HTR-8/SVneo (cell line): ENCODE results near the gene B4GALT5.
"Not testable (repeated sequence)": the region's sequence is repeated elsewhere in the genome, so short reads cannot be mapped to it uniquely, and the experiment has no call there.

Source experiments
- DNase-seq: peaks from one replicate; pipeline ENCODE4 v3.0.0; 2011; ENCODE audit warnings: low spot score, mixed read lengths; ENCODE audit not compliant: insufficient read length
- FAIRE-seq: peaks from 2 replicates; lab custom pipeline; 2011; peaks lifted over from hg19 to GRCh38; lab: Jason Lieb, UNC

The B4GALT5 gene, protein sequence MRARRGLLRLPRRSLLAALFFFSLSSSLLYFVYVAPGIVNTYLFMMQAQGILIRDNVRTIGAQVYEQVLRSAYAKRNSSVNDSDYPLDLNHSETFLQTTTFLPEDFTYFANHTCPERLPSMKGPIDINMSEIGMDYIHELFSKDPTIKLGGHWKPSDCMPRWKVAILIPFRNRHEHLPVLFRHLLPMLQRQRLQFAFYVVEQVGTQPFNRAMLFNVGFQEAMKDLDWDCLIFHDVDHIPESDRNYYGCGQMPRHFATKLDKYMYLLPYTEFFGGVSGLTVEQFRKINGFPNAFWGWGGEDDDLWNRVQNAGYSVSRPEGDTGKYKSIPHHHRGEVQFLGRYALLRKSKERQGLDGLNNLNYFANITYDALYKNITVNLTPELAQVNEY

DNA sequence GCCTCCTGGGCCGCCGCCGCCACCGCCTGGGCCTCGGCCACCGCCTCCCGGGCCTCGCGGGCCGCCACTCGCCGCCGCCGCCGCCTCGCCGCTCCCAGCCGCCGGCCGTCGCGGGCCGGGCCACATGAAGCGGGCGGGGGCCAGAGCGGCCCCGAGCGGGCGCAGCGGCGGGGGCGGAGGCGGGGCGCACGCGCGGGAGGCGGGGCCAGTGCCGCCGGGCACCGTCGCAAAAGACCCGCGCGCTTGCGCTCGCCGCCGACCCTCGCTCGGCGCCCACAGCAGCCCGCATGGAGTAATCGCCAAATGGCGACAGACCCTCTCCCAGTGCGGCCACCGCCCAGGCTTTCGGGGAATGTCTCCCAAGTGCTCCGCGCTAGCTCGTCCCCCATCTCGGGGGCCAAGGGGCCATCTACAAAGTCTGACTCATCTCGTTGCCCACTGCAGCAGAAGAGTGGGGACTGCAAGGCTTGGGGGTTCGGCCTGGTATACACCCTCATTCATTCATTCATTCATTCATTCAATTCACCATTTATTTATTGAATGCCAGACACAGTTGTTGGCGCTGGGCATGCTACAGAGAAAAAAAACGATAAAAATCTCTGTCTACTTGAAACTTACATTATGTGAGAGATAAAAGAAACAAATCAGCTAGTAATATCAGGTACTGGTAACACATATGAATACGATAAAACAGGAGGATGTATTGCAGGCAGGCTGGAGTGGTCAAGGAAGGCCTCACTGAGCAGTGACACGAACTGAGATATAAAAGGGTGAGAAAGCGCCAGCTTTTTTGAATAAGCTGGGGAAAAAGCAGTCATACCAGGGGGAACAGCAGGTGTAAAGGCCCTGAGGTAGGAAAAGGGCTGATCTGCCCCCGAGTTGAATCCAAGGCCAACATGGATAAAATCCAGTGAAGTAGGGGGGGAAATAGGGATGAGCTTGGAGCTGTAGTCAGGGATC lies at the start of gene B4GALT5:
B4GALT5 (minus strand) TSS at position 126 of the 960 bp plus-strand sequence. CDS start 188 bp downstream, outside the sequence.
- FAIRE-seq (peak; percentile 96), DNase-seq (peak; percentile 98)

DNA sequence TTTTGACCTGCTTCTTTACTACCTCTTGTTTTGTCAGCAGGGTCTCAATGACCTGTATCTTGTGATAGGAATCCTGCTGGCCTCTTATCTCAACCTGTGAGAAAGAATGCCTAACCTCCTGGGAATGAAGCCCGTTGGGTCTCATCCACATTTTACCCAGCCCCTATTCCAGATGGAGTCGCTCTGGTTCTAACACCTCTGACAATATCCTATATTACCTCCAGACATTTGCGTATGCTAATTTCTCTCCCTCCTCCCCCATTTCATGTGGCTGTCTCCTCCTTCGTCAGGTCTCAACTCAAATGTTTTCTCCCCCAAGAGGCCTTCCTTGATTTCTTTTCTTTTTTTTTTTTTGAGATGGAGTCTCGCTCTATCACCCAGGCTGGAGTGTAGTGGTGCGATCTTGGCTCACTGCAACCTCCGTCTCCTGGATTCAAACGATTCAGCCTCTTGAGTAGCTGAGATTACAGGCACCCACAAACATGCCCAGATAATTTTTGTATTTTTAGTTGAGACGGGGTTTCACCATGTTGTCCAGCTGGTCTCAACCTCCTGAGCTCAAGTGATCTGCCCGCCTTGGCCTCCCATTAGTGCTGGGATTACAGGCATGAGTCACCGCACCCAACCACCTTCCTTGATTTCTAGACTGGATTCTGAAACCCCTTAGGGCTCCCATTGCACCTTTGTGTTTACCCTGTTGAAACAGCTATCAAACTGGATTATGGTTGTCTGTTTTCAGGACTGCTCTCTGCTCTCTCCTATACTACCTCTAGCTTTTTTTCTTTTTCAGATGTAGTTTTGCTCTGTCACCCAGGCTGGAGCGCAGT lies 49.5 kb upstream of the B4GALT5 start:
- FAIRE-seq: no peak
- no peak for DNase-seq

DNA sequence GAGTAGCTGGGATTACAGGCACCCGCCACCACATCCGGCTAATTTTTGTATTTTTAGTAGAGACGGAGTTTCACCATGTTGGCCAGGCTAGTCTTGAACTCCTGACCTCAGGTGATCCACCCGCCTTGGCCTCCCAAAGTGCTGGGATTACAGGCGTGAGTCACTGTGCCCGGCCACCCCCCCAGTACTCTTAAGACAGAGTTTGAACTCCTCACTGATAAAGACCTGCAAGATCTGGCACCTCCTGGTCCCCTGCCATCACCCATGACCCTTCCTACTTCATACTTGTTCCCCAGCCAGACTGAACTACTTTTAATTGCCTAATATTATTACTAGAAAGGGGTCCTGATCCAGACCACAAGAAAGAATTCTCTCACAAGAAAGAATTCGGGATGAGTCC lies 48.2 kb upstream of the B4GALT5 start:
- not testable (repeated sequence) for DNase-seq

DNA sequence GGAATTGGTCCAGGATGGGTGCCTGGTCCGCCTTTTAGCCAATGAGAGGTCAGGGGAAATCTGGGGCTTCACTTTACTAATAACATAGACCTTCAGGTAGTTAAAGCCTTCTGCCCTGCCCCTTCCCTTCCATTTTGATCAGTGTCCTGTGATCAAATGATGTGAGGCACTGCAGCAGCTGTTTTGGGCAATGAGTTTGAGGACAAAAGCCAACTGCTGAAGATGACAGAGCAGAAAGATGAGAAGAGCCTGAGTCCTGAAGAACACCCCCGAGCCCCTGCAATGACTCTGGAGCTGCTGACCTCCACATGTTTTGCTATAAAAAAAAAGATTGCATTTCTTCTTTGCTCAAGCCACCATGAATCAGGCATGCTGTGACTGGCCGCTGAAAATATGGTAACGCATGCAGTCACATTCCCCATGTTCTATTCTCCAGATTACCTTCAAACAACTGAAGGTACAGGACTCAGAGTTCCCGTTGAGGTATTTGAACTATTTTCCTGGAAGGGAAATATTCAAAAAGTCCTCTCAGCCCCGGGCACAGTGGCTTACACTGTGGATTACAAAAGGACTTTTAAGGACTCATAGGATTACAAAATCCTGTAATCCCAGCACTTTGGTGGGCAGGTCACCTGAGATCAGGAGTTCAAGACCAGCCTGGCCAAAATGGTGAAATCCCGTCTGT lies 45.7 kb upstream of the B4GALT5 start:
- no peak for FAIRE-seq
- no peak for DNase-seq

More for the DNA sequence above, 48.2 kb upstream of the B4GALT5 start:
- not testable (repeated sequence) for FAIRE-seq

DNA sequence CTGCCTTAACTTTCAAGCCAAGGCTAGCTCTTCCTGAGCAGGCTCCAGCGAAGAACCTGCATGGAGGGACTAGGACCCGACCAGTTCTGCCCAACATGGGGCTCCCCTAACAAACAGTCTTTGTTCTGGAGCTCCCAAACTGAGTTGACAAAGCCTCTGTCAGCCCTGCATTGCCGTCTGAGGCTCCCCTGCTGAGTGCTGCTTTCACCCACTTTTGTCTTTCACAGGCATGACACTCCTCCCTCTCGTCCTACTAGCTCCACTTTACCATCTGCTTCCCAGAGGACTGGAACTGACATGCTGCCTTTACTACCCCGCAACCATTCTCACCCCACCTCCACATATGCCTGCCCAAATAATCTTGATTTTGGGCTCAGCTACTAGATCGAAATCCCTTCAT lies 45.1 kb upstream of the B4GALT5 start:
- no peak for DNase-seq
- peak; percentile 59 for FAIRE-seq

DNA sequence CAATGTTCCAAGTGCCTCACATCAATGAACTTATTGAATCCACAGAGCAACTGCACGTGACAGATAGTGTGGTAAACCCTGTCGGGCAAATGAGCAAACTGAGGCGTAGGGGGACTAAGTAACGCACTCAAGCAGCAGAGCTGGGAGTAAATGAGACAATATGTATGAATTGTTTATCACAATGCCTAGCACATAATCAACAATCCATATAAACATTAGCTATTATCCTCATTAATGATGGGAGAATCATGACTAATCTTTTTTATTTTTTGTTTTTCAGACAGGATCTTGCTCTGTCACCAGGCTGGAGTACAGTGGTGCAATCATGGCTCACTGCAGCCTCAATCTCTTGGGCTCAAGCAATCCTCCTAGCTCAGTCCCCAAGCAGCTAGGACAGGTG lies 43.9 kb upstream of the B4GALT5 start:
- DNase-seq (no peak), FAIRE-seq (peak; percentile 48)

DNA sequence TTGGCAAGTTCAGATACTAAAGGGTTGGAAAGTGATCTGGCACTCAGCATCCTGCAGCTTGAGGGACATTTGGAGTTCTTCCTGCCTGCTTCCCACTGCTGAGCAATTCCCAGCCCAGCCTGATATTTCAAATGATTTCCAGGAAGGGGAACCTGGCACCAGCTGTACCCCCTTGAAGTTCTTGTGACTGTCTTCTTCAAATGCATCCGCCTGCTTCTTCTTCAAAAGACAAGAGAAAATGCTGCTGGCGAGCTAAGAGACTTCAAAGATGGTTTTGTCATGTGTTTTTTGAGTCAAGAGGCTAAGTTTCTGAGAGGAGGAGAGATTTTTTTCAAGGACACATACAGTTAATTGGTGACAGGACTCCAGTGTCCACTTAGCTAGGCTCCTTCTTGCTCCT lies 42.6 kb upstream of the B4GALT5 start:
- no peak for FAIRE-seq
- no peak for DNase-seq

DNA sequence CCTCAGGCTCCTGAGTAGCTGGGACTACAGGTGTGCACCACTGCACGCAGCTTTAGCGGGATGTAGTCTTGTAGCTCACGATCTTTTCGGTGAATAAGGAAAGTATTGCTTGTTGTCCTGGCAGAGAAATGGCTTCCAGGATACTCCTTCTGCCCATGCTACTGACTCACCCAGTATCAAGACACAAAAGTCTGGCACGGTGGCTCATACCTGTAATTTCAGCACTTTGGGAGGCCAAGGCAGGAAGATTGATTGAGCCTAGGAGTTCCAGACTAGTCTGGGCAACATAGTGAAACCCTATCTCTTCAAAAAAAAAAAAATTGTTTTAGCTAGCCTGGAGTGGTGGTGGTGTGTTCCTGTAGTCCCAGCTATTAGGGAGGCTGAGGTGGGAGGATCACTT lies 40.9 kb upstream of the B4GALT5 start:
- DNase-seq (no peak), FAIRE-seq (no peak)

DNA sequence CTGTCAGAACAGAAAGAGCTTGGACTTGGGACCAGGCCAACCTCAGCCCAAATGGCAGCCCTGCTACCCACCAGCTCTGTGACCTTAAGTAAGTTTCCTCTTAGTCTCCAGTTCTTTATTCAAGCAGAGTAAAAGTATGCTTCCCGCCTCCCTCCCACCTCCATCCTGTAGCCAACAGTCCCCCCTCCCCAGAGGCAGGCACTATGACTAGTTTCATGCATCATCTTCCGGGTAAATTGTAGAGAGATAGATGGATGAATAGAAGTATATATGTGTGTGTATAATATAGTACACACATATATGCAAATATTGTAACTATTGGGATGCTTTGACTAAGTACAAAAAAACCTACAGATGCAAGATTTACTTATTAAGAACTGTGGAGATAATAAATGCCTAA lies 39.5 kb upstream of the B4GALT5 start:
- FAIRE-seq: no peak

DNA sequence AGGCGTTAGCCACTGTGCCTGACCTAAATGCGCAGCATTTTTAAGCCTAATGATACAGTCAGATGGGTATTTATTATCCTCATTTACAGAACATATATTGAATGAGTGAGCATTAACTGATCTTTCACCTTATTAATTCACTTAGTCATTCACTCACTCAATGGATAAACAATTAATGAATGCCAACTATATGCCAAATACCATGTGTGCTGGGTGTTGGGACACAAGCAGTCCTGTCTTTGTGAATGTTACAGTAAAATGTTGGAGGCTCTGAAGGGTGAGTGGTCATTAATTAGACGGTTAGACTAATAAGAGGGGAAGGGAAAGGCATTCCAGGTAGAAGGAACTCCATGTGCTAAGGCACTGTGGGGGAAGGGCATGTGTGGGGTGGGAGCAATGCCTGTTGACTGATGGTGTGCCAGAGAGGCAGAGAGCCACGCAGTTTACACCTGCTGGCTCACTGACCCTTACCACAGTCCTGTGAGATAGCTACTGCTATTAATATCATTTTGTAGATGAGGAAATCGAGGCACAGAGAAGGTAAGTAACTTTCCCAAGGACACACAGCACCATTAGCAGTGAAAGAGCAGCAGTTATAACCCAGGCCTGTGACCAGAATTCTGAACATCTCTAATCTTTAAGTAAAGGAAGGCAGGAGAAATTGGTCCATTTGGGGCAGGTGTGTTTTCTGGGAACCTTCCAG lies 38.7 kb upstream of the B4GALT5 start:
- FAIRE-seq (peak; percentile 72), DNase-seq (no peak)

More for the DNA sequence above, 39.5 kb upstream of the B4GALT5 start:
- DNase-seq: no peak

DNA sequence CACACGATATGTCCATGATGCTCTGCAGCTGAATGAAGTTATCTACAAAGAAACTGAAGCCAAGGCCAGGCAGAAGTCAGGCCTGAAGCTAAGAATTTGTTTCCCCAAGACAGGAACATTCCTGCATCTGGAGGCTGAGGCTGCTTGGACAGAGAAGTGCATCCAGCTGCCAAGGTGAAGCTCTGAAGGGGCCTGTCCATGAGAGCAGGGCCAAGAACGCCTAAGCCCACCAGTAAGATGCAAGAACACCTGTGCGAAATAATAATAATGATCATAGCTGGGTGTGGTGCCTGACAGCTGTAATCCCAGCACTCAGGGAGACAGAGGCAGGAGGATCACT lies 37.7 kb upstream of the B4GALT5 start:
- FAIRE-seq (no peak), DNase-seq (no peak)

DNA sequence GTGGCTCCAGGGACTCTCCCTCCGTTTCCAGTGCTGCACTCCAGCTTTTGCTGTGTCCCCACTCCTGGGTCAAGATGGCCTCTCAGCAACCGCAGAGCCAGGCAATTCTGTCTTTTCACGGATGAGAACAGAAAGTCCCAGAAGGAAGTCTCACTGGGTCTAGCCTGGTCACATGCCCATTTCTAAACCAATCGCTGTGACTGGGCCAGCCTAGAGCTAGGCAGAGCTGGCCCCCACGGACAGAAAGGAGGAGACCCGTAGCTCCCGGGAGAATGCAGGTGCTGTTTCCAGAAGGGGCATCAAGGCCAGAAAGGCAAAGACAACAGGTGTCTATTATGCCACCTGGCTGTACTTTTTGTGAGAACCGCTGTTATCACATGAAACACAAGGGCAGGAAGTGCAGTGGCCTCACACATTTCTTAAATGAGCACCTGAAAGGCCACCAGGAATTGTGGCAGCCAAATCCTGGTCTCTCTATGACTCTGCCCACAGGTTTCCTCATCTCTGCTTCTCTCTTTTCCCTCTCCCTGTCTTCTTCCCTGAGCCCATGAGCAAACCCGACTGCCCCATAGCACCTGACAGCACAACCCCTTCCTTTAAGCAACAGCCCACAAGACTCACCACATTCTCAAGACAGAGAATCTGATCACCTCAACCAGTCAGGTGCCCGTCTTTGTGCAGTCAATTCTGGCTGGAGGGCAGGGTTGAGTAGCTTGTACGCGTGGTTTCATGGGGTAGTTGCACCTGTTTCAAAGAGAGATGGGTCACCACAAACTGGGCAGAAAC lies 37.1 kb upstream of the B4GALT5 start:
- FAIRE-seq: peak; percentile 65

DNA sequence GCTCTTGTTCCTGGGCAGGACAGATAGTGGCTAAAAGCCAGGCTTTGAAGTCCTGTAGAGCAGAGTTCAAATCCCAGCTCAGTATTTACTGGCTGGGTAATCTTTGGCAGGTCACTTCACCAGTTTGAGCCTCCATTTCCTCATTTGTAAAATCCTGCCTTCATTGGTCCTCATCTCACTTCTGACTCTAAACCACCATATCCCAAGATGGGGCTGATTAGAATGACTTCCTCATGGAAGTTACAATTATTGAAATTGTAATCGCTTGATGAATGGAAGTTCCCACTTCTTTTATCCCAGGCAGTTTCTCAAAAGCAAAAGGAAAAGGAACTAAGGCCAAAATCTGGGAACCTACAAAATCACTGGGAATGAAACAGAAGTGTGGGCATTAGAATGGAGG lies 35.9 kb upstream of the B4GALT5 start:
- FAIRE-seq (no peak), DNase-seq (no peak)

More for the DNA sequence above, 37.1 kb upstream of the B4GALT5 start:
- no peak for DNase-seq

DNA sequence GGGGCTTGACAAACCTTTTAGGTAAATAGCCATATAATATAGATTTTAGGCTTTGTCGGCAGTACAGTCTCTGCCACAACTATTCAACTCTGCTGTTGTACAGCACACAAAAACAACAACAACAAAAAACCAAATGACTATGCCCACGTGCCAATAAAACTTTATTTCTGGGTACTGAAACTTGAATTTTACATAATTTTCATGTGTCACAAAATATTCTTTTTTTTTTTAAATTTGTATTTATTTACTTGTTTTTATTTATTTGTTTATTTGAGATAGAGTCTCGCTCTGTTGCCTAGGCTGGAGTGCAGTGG lies 34.8 kb upstream of the B4GALT5 start:
- FAIRE-seq (no peak), DNase-seq (no peak)

DNA sequence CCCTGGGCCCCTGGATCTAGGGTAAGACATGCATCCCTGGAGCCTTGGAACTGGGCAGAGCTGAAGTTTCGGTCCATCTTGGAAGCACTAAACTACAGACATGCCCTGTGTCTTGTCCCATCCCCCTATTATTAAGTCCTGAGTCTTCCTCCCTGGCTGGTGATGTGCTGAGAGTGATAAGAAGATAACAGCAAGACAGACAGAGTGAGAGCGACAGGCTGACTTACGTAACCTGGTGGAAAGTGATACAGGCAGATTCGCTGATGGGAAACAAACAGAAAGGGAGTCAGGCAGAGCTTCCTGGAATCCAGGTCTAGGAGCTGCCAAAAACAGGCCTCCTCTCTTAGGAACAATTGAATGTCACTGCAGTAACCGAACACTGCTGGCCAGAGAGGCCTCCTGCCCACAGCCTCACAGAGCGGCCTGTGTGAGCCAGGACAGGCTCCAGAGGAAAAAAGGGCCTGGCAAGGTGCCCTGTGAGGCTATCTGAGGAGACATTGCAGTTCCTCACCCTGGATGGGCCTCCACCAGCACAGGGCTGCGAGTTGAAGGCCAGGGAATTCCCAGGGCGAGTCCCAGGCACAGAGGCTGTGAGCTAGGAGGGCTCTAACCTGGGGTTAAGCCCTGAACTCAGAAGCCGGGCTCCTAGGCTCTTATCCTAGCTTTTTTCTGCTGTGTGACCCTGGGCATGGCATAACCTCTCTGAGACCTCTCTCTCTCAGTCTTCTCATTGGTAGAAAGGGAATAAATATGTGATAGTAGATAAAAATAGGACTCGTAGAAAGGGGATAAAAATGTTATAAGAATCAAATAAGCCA lies 34.2 kb upstream of the B4GALT5 start:
- DNase-seq (no peak), FAIRE-seq (no peak)

DNA sequence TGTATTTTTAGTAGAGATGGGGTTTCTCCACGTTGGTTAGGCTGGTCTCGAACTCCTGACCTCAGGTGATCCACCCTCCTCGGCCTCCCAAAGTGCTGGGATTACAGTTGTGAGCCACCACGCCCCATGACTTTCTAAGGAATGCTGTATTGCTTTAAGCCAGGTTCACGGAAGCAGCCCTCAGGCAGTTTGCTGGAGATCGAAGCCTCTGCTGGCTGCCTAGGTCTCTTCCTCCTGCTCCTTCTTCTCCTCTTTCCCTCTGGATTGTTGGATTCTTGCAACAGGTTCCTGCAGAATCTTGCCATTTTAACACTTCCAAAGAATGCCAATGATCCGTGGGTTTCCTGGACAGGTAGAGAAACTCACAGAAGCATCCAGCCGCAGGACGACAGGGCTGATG lies 29.3 kb upstream of the B4GALT5 start:
- FAIRE-seq: no peak
- DNase-seq: no peak

DNA sequence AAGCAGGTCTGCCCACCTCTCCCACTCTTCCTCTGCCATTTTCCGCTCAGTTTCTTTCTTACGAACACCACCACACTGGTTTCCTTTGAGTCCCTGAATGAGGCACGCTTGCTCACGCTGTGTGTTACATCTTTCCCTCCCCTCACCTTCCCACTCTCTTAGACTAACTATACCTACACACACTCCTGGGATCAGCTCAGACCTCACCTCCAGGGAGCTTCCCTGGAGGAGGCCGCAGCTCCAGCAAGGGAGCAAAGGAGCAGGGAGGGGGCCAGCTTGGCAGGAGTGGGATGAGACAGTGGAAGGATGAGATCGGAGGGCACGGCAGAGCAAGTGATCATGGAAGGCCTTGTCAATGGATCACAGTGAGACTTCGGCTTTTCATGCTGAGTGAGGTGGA lies 28.3 kb upstream of the B4GALT5 start:
- no peak for DNase-seq
- peak; percentile 52 for FAIRE-seq

DNA sequence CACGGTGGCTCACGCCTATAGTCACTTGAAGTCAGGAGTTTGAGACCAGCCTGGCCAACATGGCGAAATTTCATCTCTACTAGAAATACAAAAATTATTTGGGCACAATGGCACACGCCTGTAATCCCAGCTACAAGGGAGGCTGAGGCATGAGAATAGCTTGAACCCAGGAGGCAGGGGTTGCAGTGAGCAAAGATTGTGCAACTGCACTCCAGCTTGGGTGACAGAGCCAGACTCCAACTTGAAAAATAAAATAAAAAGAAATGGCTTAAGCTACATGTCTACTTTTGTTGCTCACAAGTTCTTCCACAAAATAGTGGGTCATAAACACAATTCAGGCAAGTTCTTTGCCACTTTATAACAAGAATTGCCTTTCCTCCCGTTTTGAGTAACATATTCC lies 27.1 kb upstream of the B4GALT5 start:
- FAIRE-seq (no peak), DNase-seq (no peak)
